Panc1 (cell line): Measurements from ENCODE around the gene CCDC78. TPM values are rescaled to one million over a fixed set of nuclear protein-coding genes. Genes with fewer than 3 reads are reported as not detected.

Experiments used
- ATAC-seq: fragments of 200-7000 bp; cut with Tn5 transposase; 2 replicates; pipeline ENCODE4 v1.9.1; 2020; ENCODE audit warnings: mild to moderate bottlenecking, moderate library complexity
- BruUV-seq: library from RNA; stranded (reverse); fragments of 400-500 nt; replicated peaks from 2 replicates; lab custom pipeline; 2021; lab: Mats Ljungman, UMichigan
- CTCF ChIA-PET: fragments of 300-600 bp; sonication (Branson Sonifier 250); formaldehyde crosslinking; loops from one replicate; lab custom pipeline; 2022; ENCODE audit warnings: antibody characterized with exemption; lab: Charles Lee
- POLR2A ChIA-PET: fragments of 300-600 bp; sonication (Branson Sonifier 250); formaldehyde crosslinking; loops from one replicate; lab custom pipeline; 2022; ENCODE audit warnings: antibody characterized with exemption; lab: Charles Lee
- DNase-seq: peaks from one replicate; pipeline ENCODE4 v3.0.0-alpha.2; 2010; ENCODE audit warnings: low read depth, low spot score
- H3K27ac ChIP-seq: 2 replicates; pipeline ENCODE4 v1.5.1; 2011; ENCODE audit warnings: mild to moderate bottlenecking, low read length, inconsistent platforms
- H3K27me3 ChIP-seq: fragments of 200-500 bp; sonication (Bioruptor generic); 2 replicates; pipeline ENCODE4 v1.6.0; 2014; ENCODE audit warnings: low read length, inconsistent platforms; ENCODE audit not compliant: control insufficient read depth, insufficient read depth
- H3K36me3 ChIP-seq: fragments of 200-500 bp; sonication (Bioruptor generic); 2 replicates; pipeline ENCODE4 v1.5.1; 2014; ENCODE audit warnings: inconsistent platforms, mild to moderate bottlenecking, low read length, moderate library complexity; ENCODE audit not compliant: control insufficient read depth, insufficient read depth
- H3K4me1 ChIP-seq: 2 replicates; pipeline ENCODE4 v1.5.1; 2011; ENCODE audit warnings: inconsistent platforms, mild to moderate bottlenecking, low read length, moderate library complexity; ENCODE audit not compliant: control insufficient read depth, insufficient read depth
- H3K4me3 ChIP-seq, 2 experiments: 2 replicates each; pipeline ENCODE4 v1.5.1; 2011 to 2012; ENCODE audit warnings: low read depth in 2 of 2, low read length in 2 of 2, mild to moderate bottlenecking in 2 of 2, inconsistent platforms in 1 of 2, moderate library complexity in 1 of 2
- H3K9me3 ChIP-seq: fragments of 200-500 bp; sonication (Bioruptor generic); 2 replicates; pipeline ENCODE4 v1.5.1; 2014; ENCODE audit warnings: low read depth, mild to moderate bottlenecking, inconsistent platforms, low read length, moderate library complexity; ENCODE audit not compliant: control insufficient read depth, insufficient read depth
- CTCF ChIP-seq: fragments of 450-650 bp; IDR thresholded peaks from 2 replicates; pipeline ENCODE4 v1.5.1; 2017; ENCODE audit warnings: mild to moderate bottlenecking
- POLR2AphosphoS5 ChIP-seq: IDR thresholded peaks from 2 replicates; pipeline ENCODE4 v1.6.1; 2012; ENCODE audit warnings: mild to moderate bottlenecking, low read depth, low read length, moderate library complexity
- REST ChIP-seq, 2 experiments: IDR thresholded peaks; 2 replicates each; pipeline ENCODE4 v1.6.1; 2011 to 2012; ENCODE audit warnings: low read depth in 2 of 2, control low read depth in 1 of 2, low read length in 1 of 2, mild to moderate bottlenecking in 1 of 2, moderate library complexity in 1 of 2; ENCODE audit not compliant: insufficient read depth in 1 of 2
- SIN3A ChIP-seq: IDR thresholded peaks from 2 replicates; pipeline ENCODE4 v1.6.1; 2012; ENCODE audit warnings: low read depth, mild to moderate bottlenecking, low read length, moderate library complexity, borderline replicate concordance; ENCODE audit not compliant: insufficient read depth
- TCF7L2 ChIP-seq: IDR thresholded peaks from 2 replicates; pipeline ENCODE4 v1.6.1; 2011; ENCODE audit warnings: mild to moderate bottlenecking, low read depth, low read length, inconsistent platforms
- in situ Hi-C: cut with HindIII; loops from 2 replicates; pipeline ENCODE4 v1.10.0; 2016; ENCODE audit warnings: low sequenced_read_pairs, low pct_unique_long_range_greater_than_20kb
- intact Hi-C: fragments of 100-400 bp; cut with micrococcal nuclease; formaldehyde crosslinking; loops from one replicate; pipeline ENCODE4 v1.10.0; 2022; ENCODE audit not compliant: unreplicated experiment
- total RNA-seq: library from RNA; stranded (reverse); gene quantifications from one replicate; pipeline ENCODE4 v1.2.1, GENCODE V29; 2021; ENCODE audit not compliant: unreplicated experiment

The CCDC78 gene
- total RNA-seq, 1 experiment from 2014 or later, result 18.2 TPM

- ATAC-seq, result no peak
- TF ChIP-seq TCF7L2 (no peak), REST (IDR thresholded peaks at IDR 0.05; ENCODE audit: insufficient read depth in 1 of 2, low read depth in 2 of 2, low read length in 1 of 2) (no peak)
- no peaks in the 10 kb centered on the region; the same call in 1 of the 2 replicates for H3K36me3 ChIP-seq
- no peak overlapping the region for H3K4me3 ChIP-seq
- peaks cover 32% of the 10 kb centered on the region for H3K4me1 ChIP-seq
- no peaks in the 10 kb centered on the region for H3K9me3 ChIP-seq
- no peak for DNase-seq
- in situ Hi-C loops (no loop called here), intact Hi-C loops (no loop called here)
- H3K27ac ChIP-seq, result no peak overlapping the region
- POLR2A ChIA-PET, result interaction anchor here (1.1 kb wide), 1 partner anchor 8 kb away, joined by 5 read pairs; the partner anchor contains the start of gene METRN
- CTCF ChIA-PET, result interaction anchor here (0.5 to 2.1 kb wide), 2 partner anchors 10 to 1695 kb away, joined by 3 to 7 read pairs; no protein-coding TSS in a partner anchor
- BruUV-seq, result no TSS peak
- H3K27me3 ChIP-seq, result no peaks in the 10 kb centered on the region
Measured at GRCh38 chr16:722835-723633, 3.2 kb downstream of the CCDC78 start.

GRCh38 chr16:721765-722540 is 4.3 kb downstream of the CCDC78 start:
- no peaks in the 10 kb centered on the region; the same call in 1 of the 2 replicates for H3K36me3 ChIP-seq
- TF ChIP-seq REST (IDR thresholded peaks at IDR 0.05; ENCODE audit: insufficient read depth in 1 of 2, low read depth in 2 of 2, low read length in 1 of 2), result no peak
- no peak for TF ChIP-seq SIN3A
- TF ChIP-seq TCF7L2, result no peak
- TF ChIP-seq POLR2AphosphoS5, result no peak; the same call in 1 of the 2 replicates
- no peak for TF ChIP-seq CTCF
- intact Hi-C loops (no loop called here), in situ Hi-C loops (no loop called here)
- H3K27me3 ChIP-seq, result no peaks in the 10 kb centered on the region
- H3K4me3 ChIP-seq, result peak overlapping the region; percentile 46 to 77
- ChIA-PET CTCF (interaction anchor here (0.6 kb wide), 2 partner anchors 18 to 87 kb away, joined by 3 read pairs; no protein-coding TSS in a partner anchor), POLR2A (interaction anchor here (0.6 to 1.2 kb wide), 2 partner anchors 9 to 284 kb away, joined by 5 to 8 read pairs; no protein-coding TSS in a partner anchor)
- peaks cover 42% of the 10 kb centered on the region for H3K4me1 ChIP-seq
- H3K9me3 ChIP-seq, result no peaks in the 10 kb centered on the region
- no peak for DNase-seq
- ATAC-seq, result no peak
- H3K27ac ChIP-seq, result peak overlapping the region; percentile 72
- BruUV-seq, result TSS peak; percentile 56
